ENCODE measurements around the gene PHF11. TPM values are rescaled to one million over a fixed set of nuclear protein-coding genes. Genes with fewer than 3 reads are reported as not detected.

PHF11 gene
- total RNA-seq, 3 donors from 2014 or later, result 33.8 to 56.5 (median 52.1) TPM

GRCh38 chr13:49530457-49530856, 34.7 kb downstream of the PHF11 start:
- Histone ChIP-seq H3K4me3 (no peak overlapping the region), H3K36me3 (no peaks in the 10 kb centered on the region), H3K27me3 (no peaks in the 10 kb centered on the region), H3K27ac (no peak overlapping the region), H3K9me3 (no peaks in the 10 kb centered on the region), H3K4me1 (no peaks in the 10 kb centered on the region)
- DNase-seq (ENCODE audit: low spot score in 2 of 2), result no peak
- TF ChIP-seq CTCF (IDR thresholded peaks at IDR 0.05) (no peak), POLR2A (IDR thresholded peaks at IDR 0.05) (no peak), POLR2AphosphoS5 (IDR thresholded peaks at IDR 0.05) (no peak)
- intact Hi-C loops (cut with DNase I; ENCODE audit: low total_unique reads), result no loop called here

- TF ChIP-seq POLR2AphosphoS5 (IDR thresholded peaks at IDR 0.05) (no peak), POLR2A (IDR thresholded peaks at IDR 0.05) (no peak)
Observed at GRCh38 chr13:49532593-49532992, 36.8 kb downstream of the PHF11 start.

GRCh38 chr13:49533011-49533410, 37.3 kb downstream of the PHF11 start:
- no peak for DNase-seq (ENCODE audit: low spot score in 2 of 2)
- Histone ChIP-seq H3K27ac (no peak overlapping the region), H3K9me3 (no peaks in the 10 kb centered on the region), H3K36me3 (no peaks in the 10 kb centered on the region), H3K4me1 (no peaks in the 10 kb centered on the region), H3K4me3 (no peak overlapping the region), H3K27me3 (no peaks in the 10 kb centered on the region)
- TF ChIP-seq POLR2AphosphoS5 (IDR thresholded peaks at IDR 0.05) (no peak), POLR2A (IDR thresholded peaks at IDR 0.05) (no peak), CTCF (IDR thresholded peaks at IDR 0.05) (no peak)
- intact Hi-C loops (cut with DNase I; ENCODE audit: low total_unique reads), result no loop called here

More at GRCh38 chr13:49532593-49532992, 36.8 kb downstream of the PHF11 start:
- Histone ChIP-seq H3K4me3 (no peak overlapping the region), H3K36me3 (no peaks in the 10 kb centered on the region), H3K9me3 (no peaks in the 10 kb centered on the region), H3K27ac (no peak overlapping the region), H3K27me3 (no peaks in the 10 kb centered on the region), H3K4me1 (no peaks in the 10 kb centered on the region)
- intact Hi-C loops (cut with DNase I; ENCODE audit: low total_unique reads), result no loop called here
- no peak for DNase-seq (ENCODE audit: low spot score in 2 of 2)

- DNase-seq (ENCODE audit: low spot score in 2 of 2), result no peak
- no peaks in the 10 kb centered on the region for H3K4me1 ChIP-seq
Observed at GRCh38 chr13:49533591-49534269, 38.0 kb downstream of the PHF11 start.

GRCh38 chr13:49536144-49536873, 40.6 kb downstream of the PHF11 start:
- Histone ChIP-seq H3K4me3 (no peak overlapping the region), H3K4me1 (no peaks in the 10 kb centered on the region), H3K27me3 (no peaks in the 10 kb centered on the region), H3K36me3 (no peaks in the 10 kb centered on the region), H3K27ac (no peak overlapping the region), H3K9me3 (no peaks in the 10 kb centered on the region)
- intact Hi-C loops (cut with DNase I; ENCODE audit: low total_unique reads), result loop anchor here (5.0 kb wide), 1 partner anchor 229 kb away; no protein-coding TSS in a partner anchor
- TF ChIP-seq POLR2AphosphoS5 (IDR thresholded peaks at IDR 0.05) (no peak), CTCF (IDR thresholded peaks at IDR 0.05) (no peak), POLR2A (IDR thresholded peaks at IDR 0.05) (no peak)
- DNase-seq (ENCODE audit: low spot score in 2 of 2), result no peak

More at GRCh38 chr13:49533591-49534269, 38.0 kb downstream of the PHF11 start:
- Histone ChIP-seq H3K36me3 (no peaks in the 10 kb centered on the region), H3K27ac (no peak overlapping the region), H3K9me3 (no peaks in the 10 kb centered on the region), H3K4me3 (no peak overlapping the region), H3K27me3 (no peaks in the 10 kb centered on the region)
- intact Hi-C loops (cut with DNase I; ENCODE audit: low total_unique reads), result no loop called here
- no peak for TF ChIP-seq CTCF (IDR thresholded peaks at IDR 0.05)
- no peak for TF ChIP-seq POLR2A (IDR thresholded peaks at IDR 0.05)
- no peak for TF ChIP-seq POLR2AphosphoS5 (IDR thresholded peaks at IDR 0.05)
